Mesendoderm (in vitro differentiated cells): ENCODE data around the gene ERCC8.

Source experiments
- DNase-seq: peaks from one replicate; pipeline ENCODE4 v3.0.0; 2013
- H2AK5ac ChIP-seq: 2 replicates; pipeline ENCODE4 v1.6.1; 2013; ENCODE audit warnings: low read length, inconsistent platforms
- H2BK120ac ChIP-seq: 2 replicates; pipeline ENCODE4 v1.6.1; 2013; ENCODE audit warnings: low read depth, mild to moderate bottlenecking, low read length, moderate library complexity, mixed read lengths
- H2BK15ac ChIP-seq: replicated peaks from 2 replicates; pipeline ENCODE4 v1.6.1; 2013; ENCODE audit warnings: low read depth, mild to moderate bottlenecking, moderate library complexity
- H2BK5ac ChIP-seq: 2 replicates; pipeline ENCODE4 v1.6.1; 2013; ENCODE audit warnings: low read length, inconsistent platforms
- H3K18ac ChIP-seq: 2 replicates; pipeline ENCODE4 v1.6.1; 2013; ENCODE audit warnings: mild to moderate bottlenecking, low read length, mixed read lengths
- H3K23ac ChIP-seq: one replicate; pipeline ENCODE4 v1.6.1; 2013; ENCODE audit warnings: low read length
- H3K27ac ChIP-seq: 2 replicates; pipeline ENCODE4 v1.5.1; 2013; ENCODE audit warnings: low read depth, mild to moderate bottlenecking, inconsistent platforms, low read length, moderate library complexity
- H3K27me3 ChIP-seq: 2 replicates; pipeline ENCODE4 v1.6.1; 2013; ENCODE audit warnings: low read length, control low read depth, mild to moderate bottlenecking, inconsistent platforms; ENCODE audit not compliant: insufficient read depth, poor library complexity
- H3K36me3 ChIP-seq: 2 replicates; pipeline ENCODE4 v1.6.1; 2013; ENCODE audit warnings: low read length, inconsistent platforms; ENCODE audit not compliant: control insufficient read depth, insufficient read depth
- H3K4ac ChIP-seq: one replicate; pipeline ENCODE4 v1.6.1; 2013; ENCODE audit warnings: low read depth, mild to moderate bottlenecking, low read length, moderate library complexity
- H3K4me1 ChIP-seq: 2 replicates; pipeline ENCODE4 v1.6.1; 2013; ENCODE audit warnings: low read depth, low read length, inconsistent platforms; ENCODE audit not compliant: control insufficient read depth
- H3K4me2 ChIP-seq: 2 replicates; pipeline ENCODE4 v1.6.1; 2013; ENCODE audit warnings: low read length
- H3K4me3 ChIP-seq: 2 replicates; pipeline ENCODE4 v1.5.1; 2013; ENCODE audit warnings: mild to moderate bottlenecking, low read length
- H3K56ac ChIP-seq: one replicate; pipeline ENCODE4 v1.6.1; 2013; ENCODE audit warnings: low read length
- H3K79me1 ChIP-seq: 2 replicates; pipeline ENCODE4 v1.6.1; 2013; ENCODE audit warnings: low read length, inconsistent platforms
- H3K79me2 ChIP-seq: 2 replicates; pipeline ENCODE4 v1.6.1; 2013; ENCODE audit warnings: mild to moderate bottlenecking, low read length; ENCODE audit not compliant: control insufficient read depth, insufficient read depth
- H3K9ac ChIP-seq: 2 replicates; pipeline ENCODE4 v1.6.1; 2013; ENCODE audit warnings: low read length, inconsistent platforms
- H4K5ac ChIP-seq: one replicate; pipeline ENCODE4 v1.6.1; 2013; ENCODE audit warnings: low read length
- H4K8ac ChIP-seq: one replicate; pipeline ENCODE4 v1.6.1; 2013; ENCODE audit warnings: low read depth, mild to moderate bottlenecking, control low read depth, low read length, moderate library complexity
- WGBS: extraction: QIAGEN DNeasy Blood & Tissue Kit; methylation state at CpG from one replicate; pipeline ENCODE4 v1.1.7; 2013; ENCODE audit warnings: low lambda C conversion rate, missing lambda C conversion rate; ENCODE audit not compliant: insufficient coverage; ENCODE audit errors: extremely low coverage; 5-methylcytosine and 5-hydroxymethylcytosine counted together

Gene ERCC8

DNA sequence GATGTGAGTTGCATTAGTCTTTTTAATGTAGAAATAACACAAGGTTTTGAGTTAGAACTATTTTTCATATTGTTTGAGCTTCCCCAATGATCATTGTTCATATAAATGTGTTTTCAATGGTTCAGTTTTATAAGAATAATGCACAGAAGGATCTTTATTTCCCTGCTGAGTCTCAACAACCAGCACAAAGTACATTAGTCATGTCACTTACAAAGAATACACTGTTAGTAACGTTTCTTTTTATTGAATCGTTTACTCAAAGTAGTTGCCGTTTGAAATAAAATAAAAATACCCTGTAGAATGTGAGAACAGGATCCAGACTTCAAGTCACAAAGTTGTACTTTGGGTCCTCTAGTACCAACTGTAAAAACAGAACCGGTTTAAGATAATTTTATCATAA, 41.5 kb downstream of the ERCC8 start:
- no CpG with 5 or more reads among the region's 4 CpGs for WGBS
- Histone ChIP-seq H4K8ac (no peak overlapping the region), H3K4me3 (no peak overlapping the region), H3K18ac (no peak overlapping the region), H3K4ac (no peak overlapping the region), H3K23ac (no peak overlapping the region), H3K36me3 (no peaks in the 10 kb centered on the region), H3K4me2 (no peak overlapping the region), H2BK15ac (no peak overlapping the region), H2BK120ac (no peak overlapping the region), H3K27ac (no peak overlapping the region), H3K9ac (no peak overlapping the region), H3K56ac (no peak overlapping the region), H3K4me1 (no peaks in the 10 kb centered on the region), H2AK5ac (no peak overlapping the region), H3K79me2 (no peaks in the 10 kb centered on the region), H4K5ac (no peak overlapping the region), H2BK5ac (no peak overlapping the region), H3K79me1 (no peaks in the 10 kb centered on the region), H3K27me3 (no peaks in the 10 kb centered on the region)
- no peak for DNase-seq

DNA sequence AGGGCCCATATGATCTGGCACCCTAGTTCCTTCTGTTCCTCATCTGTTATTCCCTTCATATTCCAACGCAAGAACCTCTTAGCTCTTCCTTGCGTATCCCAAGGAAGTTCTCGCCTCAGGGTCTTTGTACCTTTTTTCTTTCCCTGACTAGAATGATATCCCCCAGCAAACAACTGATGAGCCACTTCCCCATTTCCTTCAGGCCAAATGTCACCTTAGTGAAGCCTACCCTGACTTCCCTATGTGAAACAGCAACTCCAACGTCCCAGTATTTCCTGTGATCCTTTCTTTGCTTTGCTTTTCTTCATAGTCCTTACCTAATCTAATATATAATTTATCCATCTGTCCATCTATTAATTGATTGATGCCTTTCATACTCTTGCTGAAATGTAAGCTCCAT, 47.9 kb downstream of the ERCC8 start:
- H2BK15ac ChIP-seq: no peak overlapping the region
- no CpG with 5 or more reads among the region's 4 CpGs for WGBS

DNA sequence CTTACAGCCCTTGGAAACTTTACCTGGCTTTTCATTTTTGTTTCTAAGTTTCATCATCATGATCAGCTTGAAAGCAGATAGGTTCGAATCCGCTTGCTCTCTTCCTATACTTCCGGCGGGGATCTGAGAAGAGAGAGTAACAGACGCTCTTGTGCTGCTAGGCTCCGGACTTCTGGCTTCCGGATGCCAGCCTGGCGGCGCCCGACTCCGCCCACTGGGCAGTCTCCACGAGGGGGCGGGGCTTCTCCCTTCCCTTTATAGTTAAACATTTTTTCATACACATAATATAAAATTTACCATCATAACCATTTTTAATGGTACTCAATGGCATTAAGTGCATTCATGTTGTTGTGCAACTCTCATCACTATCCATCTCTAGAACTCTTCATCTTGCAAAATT, 51.3 kb downstream of the ERCC8 start:
- Histone ChIP-seq H2BK5ac (no peak overlapping the region), H2AK5ac (no peak overlapping the region), H3K56ac (no peak overlapping the region), H3K9ac (no peak overlapping the region), H3K36me3 (peaks cover 3% of the 10 kb centered on the region), H3K27me3 (no peaks in the 10 kb centered on the region), H3K4me1 (no peaks in the 10 kb centered on the region), H2BK120ac (no peak overlapping the region), H3K4ac (no peak overlapping the region), H3K27ac (no peak overlapping the region), H3K79me1 (no peaks in the 10 kb centered on the region), H3K4me3 (no peak overlapping the region), H2BK15ac (no peak overlapping the region), H3K79me2 (no peaks in the 10 kb centered on the region), H4K8ac (no peak overlapping the region), H4K5ac (no peak overlapping the region), H3K23ac (no peak overlapping the region), H3K4me2 (no peak overlapping the region), H3K18ac (no peak overlapping the region)
- no CpG with 5 or more reads among the region's 13 CpGs for WGBS
- DNase-seq: no peak

More for the DNA sequence above, 47.9 kb downstream of the ERCC8 start:
- no peak overlapping the region for H2BK120ac ChIP-seq
- no peak for DNase-seq
- H3K23ac ChIP-seq: no peak overlapping the region
- H4K5ac ChIP-seq: no peak overlapping the region
- H2AK5ac ChIP-seq: no peak overlapping the region
- H3K18ac ChIP-seq: no peak overlapping the region
- no peaks in the 10 kb centered on the region for H3K27me3 ChIP-seq
- no peaks in the 10 kb centered on the region for H3K79me1 ChIP-seq
- H3K4ac ChIP-seq: no peak overlapping the region
- no peak overlapping the region for H3K4me2 ChIP-seq
- no peak overlapping the region for H3K56ac ChIP-seq
- H3K36me3 ChIP-seq: peaks cover 3% of the 10 kb centered on the region
- H3K79me2 ChIP-seq: no peaks in the 10 kb centered on the region
- no peak overlapping the region for H4K8ac ChIP-seq
- H3K4me3 ChIP-seq: no peak overlapping the region
- H3K27ac ChIP-seq: no peak overlapping the region
- no peak overlapping the region for H2BK5ac ChIP-seq
- H3K9ac ChIP-seq: no peak overlapping the region
- no peaks in the 10 kb centered on the region for H3K4me1 ChIP-seq

DNA sequence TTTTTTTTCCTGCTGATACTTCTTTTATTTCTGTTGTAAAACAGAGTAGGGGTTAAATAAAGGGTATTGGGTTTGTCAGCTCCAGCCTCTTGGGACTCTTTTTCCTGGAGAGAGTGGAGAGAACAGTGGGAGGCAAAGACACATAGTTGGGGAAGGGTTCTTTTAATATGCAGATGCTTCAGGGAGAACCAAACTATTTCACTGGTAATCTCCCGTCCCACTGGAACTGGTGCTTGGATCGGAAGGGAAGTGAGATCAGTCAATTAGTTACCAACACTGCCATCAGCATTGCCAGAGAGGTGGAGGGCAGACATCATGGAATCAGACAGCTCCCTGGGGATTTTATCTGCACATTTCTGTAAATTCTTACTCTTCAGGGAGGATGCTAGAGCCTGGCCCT, 53.2 kb downstream of the ERCC8 start:
- H2AK5ac ChIP-seq: no peak overlapping the region
- H4K8ac ChIP-seq: no peak overlapping the region
- H3K4me2 ChIP-seq: no peak overlapping the region
- H3K79me2 ChIP-seq: no peaks in the 10 kb centered on the region
- H3K36me3 ChIP-seq: peaks cover 3% of the 10 kb centered on the region
- H3K79me1 ChIP-seq: no peaks in the 10 kb centered on the region
- H2BK5ac ChIP-seq: no peak overlapping the region
- H2BK15ac ChIP-seq: no peak overlapping the region
- no peak overlapping the region for H3K9ac ChIP-seq
- no peak overlapping the region for H3K4me3 ChIP-seq
- no peak overlapping the region for H3K56ac ChIP-seq
- H3K4me1 ChIP-seq: no peaks in the 10 kb centered on the region
- no peak overlapping the region for H3K27ac ChIP-seq
- no peaks in the 10 kb centered on the region for H3K27me3 ChIP-seq
- H3K18ac ChIP-seq: no peak overlapping the region
- H4K5ac ChIP-seq: no peak overlapping the region
- no peak overlapping the region for H2BK120ac ChIP-seq
- no peak overlapping the region for H3K4ac ChIP-seq
- peak; percentile 9 for DNase-seq
- WGBS: no CpG with 5 or more reads among the region's 2 CpGs
- H3K23ac ChIP-seq: no peak overlapping the region

DNA sequence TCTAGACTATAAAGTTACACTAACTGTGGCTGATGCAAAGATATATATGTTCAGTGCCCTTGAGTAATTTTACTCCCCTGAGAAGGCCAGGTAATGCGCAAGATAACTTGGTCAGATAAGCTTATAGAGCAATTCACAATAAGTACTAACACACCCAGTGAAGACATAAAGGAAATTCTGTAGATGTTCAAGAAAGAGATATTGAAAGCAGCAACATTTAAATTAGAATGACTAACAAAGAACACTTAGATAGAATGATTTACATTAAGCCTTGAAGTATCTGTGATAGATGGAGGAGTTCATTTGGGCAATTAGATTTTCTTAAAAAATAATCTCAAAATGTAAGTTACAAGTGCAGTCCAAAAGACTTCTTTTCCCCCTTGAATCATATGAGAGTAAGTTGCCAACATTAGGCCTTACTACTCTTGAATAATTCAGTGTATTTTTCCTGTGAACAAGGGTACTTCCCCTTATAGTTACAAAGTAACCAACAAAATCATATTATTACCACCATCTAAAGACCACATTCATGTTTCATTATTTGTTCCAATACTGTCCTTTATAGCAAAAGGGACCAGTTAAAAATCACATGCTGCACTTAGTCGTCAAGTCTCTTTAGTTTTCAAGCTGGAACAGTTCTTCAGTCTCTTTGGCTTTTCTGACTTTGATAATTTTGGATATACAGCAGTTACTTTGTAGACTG, 56.4 kb downstream of the ERCC8 start:
- no peak overlapping the region for H2AK5ac ChIP-seq
- H2BK15ac ChIP-seq: no peak overlapping the region
- H3K4me3 ChIP-seq: no peak overlapping the region
- no peak overlapping the region for H3K9ac ChIP-seq
- H3K18ac ChIP-seq: no peak overlapping the region
- H3K79me2 ChIP-seq: no peaks in the 10 kb centered on the region
- H3K36me3 ChIP-seq: peaks cover 3% of the 10 kb centered on the region
- no peak for DNase-seq
- no peaks in the 10 kb centered on the region for H3K27me3 ChIP-seq
- H3K79me1 ChIP-seq: no peaks in the 10 kb centered on the region
- H2BK5ac ChIP-seq: no peak overlapping the region
- H3K56ac ChIP-seq: no peak overlapping the region
- H3K27ac ChIP-seq: no peak overlapping the region
- H4K5ac ChIP-seq: no peak overlapping the region
- H3K4me1 ChIP-seq: no peaks in the 10 kb centered on the region
- no CpG with 5 or more reads among the region's 2 CpGs for WGBS
- no peak overlapping the region for H3K23ac ChIP-seq
- H3K4ac ChIP-seq: no peak overlapping the region
- H2BK120ac ChIP-seq: no peak overlapping the region
- H4K8ac ChIP-seq: no peak overlapping the region
- no peak overlapping the region for H3K4me2 ChIP-seq

DNA sequence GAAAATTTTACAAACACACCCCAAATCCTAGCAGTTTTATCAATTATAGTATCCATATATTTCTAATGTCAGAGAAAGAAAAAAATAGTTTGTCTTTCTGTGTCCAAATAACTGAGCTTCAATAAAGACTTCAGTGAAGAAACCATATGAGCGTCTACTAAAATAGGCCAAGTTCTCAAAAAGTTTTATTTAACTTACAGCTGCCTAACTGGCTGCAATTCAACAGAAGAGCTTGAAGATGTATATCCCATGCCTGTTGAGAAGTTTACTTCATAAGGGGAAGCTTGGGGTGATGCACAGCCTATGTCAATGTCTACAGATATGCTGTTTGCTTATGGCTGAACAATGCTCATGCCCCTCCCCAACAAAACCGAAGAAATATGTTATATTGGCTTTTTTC, 57.1 kb downstream of the ERCC8 start:
- no peak overlapping the region for H4K5ac ChIP-seq
- H2AK5ac ChIP-seq: no peak overlapping the region
- no peak overlapping the region for H4K8ac ChIP-seq
- H3K4me1 ChIP-seq: no peaks in the 10 kb centered on the region
- no peak overlapping the region for H3K4me3 ChIP-seq
- no peak for DNase-seq
- H3K79me2 ChIP-seq: no peaks in the 10 kb centered on the region
- H3K27me3 ChIP-seq: no peaks in the 10 kb centered on the region
- H3K4ac ChIP-seq: no peak overlapping the region
- WGBS: no CpG with 5 or more reads among the region's 2 CpGs
- no peak overlapping the region for H3K56ac ChIP-seq
- H2BK5ac ChIP-seq: no peak overlapping the region
- no peak overlapping the region for H3K18ac ChIP-seq
- H2BK120ac ChIP-seq: no peak overlapping the region
- H3K79me1 ChIP-seq: no peaks in the 10 kb centered on the region
- H3K23ac ChIP-seq: no peak overlapping the region
- H3K27ac ChIP-seq: no peak overlapping the region
- H3K36me3 ChIP-seq: peaks cover 2% of the 10 kb centered on the region
- no peak overlapping the region for H2BK15ac ChIP-seq
- no peak overlapping the region for H3K4me2 ChIP-seq
- H3K9ac ChIP-seq: no peak overlapping the region
